Adrenal gland (tissue), 5 donors: ENCODE data around the gene SIN3A.

Source experiments
- POLR2A ChIP-seq, 2 donors: fragments of 450-650 bp; IDR thresholded peaks; one replicate each; pipeline ENCODE4 v1.6.1; 2017; ENCODE audit warnings: antibody characterized with exemption in 2 of 2, mild to moderate bottlenecking in 2 of 2, moderate library complexity in 1 of 2
- TF ChIP-seq, protein P1 (sequence below), 6 experiments: fragments of 450-650 bp in 4 of 6; fragments of 200-600 bp in 2 of 6; sonication (generic) in 1 of 6; IDR thresholded peaks; 1 replicate in 5 of 6; 2 replicates in 1 of 6; pipeline versions ENCODE4 v1.5.1 to v1.8.0; 2016 to 2021; ENCODE audit warnings: antibody characterized with exemption in 6 of 6, mild to moderate bottlenecking in 2 of 6, moderate library complexity in 1 of 6
- donor health status: DM: no; HTN: no; CAD: no.

DNA sequence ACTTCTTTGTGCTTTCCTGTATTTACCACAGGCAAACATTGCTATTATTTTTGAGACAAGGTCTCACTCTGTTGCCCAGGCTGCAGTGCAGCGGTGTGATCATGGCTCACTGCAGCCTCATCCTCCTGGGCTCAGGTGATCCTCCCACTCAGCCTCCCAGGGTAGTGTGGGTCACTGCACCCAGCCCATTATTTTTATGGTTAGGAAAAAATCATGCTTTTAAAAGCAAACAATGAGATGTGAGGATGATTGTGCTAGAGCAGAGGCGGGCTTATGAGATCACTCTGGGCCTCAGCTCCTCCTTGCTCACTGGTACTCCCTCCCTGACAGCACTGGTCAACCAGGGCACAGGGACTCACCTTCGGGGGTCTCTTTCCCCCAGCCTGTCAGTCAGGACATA lies 85.3 kb downstream of the SIN3A start:
- TF ChIP-seq, protein P1, sequence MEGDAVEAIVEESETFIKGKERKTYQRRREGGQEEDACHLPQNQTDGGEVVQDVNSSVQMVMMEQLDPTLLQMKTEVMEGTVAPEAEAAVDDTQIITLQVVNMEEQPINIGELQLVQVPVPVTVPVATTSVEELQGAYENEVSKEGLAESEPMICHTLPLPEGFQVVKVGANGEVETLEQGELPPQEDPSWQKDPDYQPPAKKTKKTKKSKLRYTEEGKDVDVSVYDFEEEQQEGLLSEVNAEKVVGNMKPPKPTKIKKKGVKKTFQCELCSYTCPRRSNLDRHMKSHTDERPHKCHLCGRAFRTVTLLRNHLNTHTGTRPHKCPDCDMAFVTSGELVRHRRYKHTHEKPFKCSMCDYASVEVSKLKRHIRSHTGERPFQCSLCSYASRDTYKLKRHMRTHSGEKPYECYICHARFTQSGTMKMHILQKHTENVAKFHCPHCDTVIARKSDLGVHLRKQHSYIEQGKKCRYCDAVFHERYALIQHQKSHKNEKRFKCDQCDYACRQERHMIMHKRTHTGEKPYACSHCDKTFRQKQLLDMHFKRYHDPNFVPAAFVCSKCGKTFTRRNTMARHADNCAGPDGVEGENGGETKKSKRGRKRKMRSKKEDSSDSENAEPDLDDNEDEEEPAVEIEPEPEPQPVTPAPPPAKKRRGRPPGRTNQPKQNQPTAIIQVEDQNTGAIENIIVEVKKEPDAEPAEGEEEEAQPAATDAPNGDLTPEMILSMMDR (IDR thresholded peaks at IDR 0.05), result no peak
- no peak for TF ChIP-seq POLR2A (IDR thresholded peaks at IDR 0.05)
